A673 (cell line): ENCODE data around the gene PRKG1. TPM values are rescaled to one million over a fixed set of nuclear protein-coding genes. Genes with fewer than 3 reads are reported as not detected.
"Not testable (repeated sequence)": the region's sequence is repeated elsewhere in the genome, so short reads cannot be mapped to it uniquely, and the experiment has no call there.

ENCODE experiments used
- BruUV-seq: library from RNA; stranded (reverse); fragments of 400-500 nt; replicated peaks from 2 replicates; lab custom pipeline; 2021; lab: Mats Ljungman, UMichigan
- CTCF ChIA-PET: fragments of 300-600 bp; sonication (Branson Sonifier 250); formaldehyde crosslinking; loops from one replicate; lab custom pipeline; 2022; ENCODE audit warnings: antibody characterized with exemption; lab: Charles Lee
- POLR2A ChIA-PET: fragments of 300-600 bp; sonication (Branson Sonifier 250); formaldehyde crosslinking; loops from one replicate; lab custom pipeline; 2022; ENCODE audit warnings: antibody characterized with exemption; ENCODE audit not compliant: low non-redundant PET; lab: Charles Lee
- DNase-seq: peaks from one replicate; pipeline ENCODE4 v3.0.0-alpha.2; 2015; ENCODE audit warnings: low spot score
- H3K27ac ChIP-seq: fragments of 200-600 bp; sonication (generic); 2 replicates; pipeline ENCODE4 v1.5.1; 2016; ENCODE audit warnings: mixed run types, low read depth, mild to moderate bottlenecking, mixed read lengths, antibody characterized with exemption, low read length; ENCODE audit not compliant: poor library complexity, severe bottlenecking
- H3K27me3 ChIP-seq: fragments of 200-600 bp; sonication (generic); replicated peaks from 2 replicates; pipeline ENCODE4 v1.6.1; 2017; ENCODE audit warnings: mixed run types, low read depth, mild to moderate bottlenecking, mixed read lengths, antibody characterized with exemption, low read length; ENCODE audit not compliant: insufficient read depth, poor library complexity
- H3K36me3 ChIP-seq: fragments of 200-600 bp; sonication (generic); 2 replicates; pipeline ENCODE4 v1.6.1; 2016; ENCODE audit warnings: mixed run types, mild to moderate bottlenecking, mixed read lengths, antibody characterized with exemption, low read length; ENCODE audit not compliant: insufficient read depth, poor library complexity, severe bottlenecking
- H3K4me1 ChIP-seq: fragments of 200-600 bp; sonication (generic); 2 replicates; pipeline ENCODE4 v1.6.1; 2017; ENCODE audit warnings: mixed run types, mild to moderate bottlenecking, mixed read lengths, antibody characterized with exemption, low read length; ENCODE audit not compliant: insufficient read depth, poor library complexity, severe bottlenecking
- H3K4me3 ChIP-seq: fragments of 200-600 bp; sonication (generic); 2 replicates; pipeline ENCODE4 v1.5.1; 2016; ENCODE audit warnings: low read depth, mixed run types, mild to moderate bottlenecking, mixed read lengths, low read length; ENCODE audit not compliant: poor library complexity, severe bottlenecking
- H3K9me3 ChIP-seq: fragments of 200-600 bp; sonication (generic); 2 replicates; pipeline ENCODE4 v1.6.1; 2016; ENCODE audit warnings: mixed run types, low read depth, mild to moderate bottlenecking, mixed read lengths, antibody characterized with exemption, low read length; ENCODE audit not compliant: poor library complexity, severe bottlenecking
- EZH2 ChIP-seq: fragments of 200-600 bp; sonication (generic); IDR thresholded peaks from 2 replicates; pipeline ENCODE4 v1.6.1; 2017; ENCODE audit warnings: borderline replicate concordance, low read depth, mild to moderate bottlenecking, mixed read lengths, antibody characterized with exemption, low read length; ENCODE audit not compliant: poor library complexity, severe bottlenecking
- intact Hi-C: fragments of 100-400 bp; cut with micrococcal nuclease; formaldehyde crosslinking; loops from one replicate; pipeline ENCODE4 v1.10.0; 2022; ENCODE audit not compliant: unreplicated experiment
- total RNA-seq: library from RNA; stranded (reverse); gene quantifications from 2 replicates; pipeline ENCODE4 v1.2.3, GENCODE V29; 2021
- TF ChIP-seq, protein P1 (sequence below): fragments of 300-800, 200-600 bp; sonication (generic); conservative IDR thresholded peaks from 2 replicates; pipeline ENCODE4 v1.5.1; 2017; ENCODE audit warnings: low read depth, mild to moderate bottlenecking, antibody characterized with exemption, low read length, moderate library complexity, mixed read lengths

Gene PRKG1
- total RNA-seq, 1 experiment from 2014 or later = 0.58 TPM

DNA sequence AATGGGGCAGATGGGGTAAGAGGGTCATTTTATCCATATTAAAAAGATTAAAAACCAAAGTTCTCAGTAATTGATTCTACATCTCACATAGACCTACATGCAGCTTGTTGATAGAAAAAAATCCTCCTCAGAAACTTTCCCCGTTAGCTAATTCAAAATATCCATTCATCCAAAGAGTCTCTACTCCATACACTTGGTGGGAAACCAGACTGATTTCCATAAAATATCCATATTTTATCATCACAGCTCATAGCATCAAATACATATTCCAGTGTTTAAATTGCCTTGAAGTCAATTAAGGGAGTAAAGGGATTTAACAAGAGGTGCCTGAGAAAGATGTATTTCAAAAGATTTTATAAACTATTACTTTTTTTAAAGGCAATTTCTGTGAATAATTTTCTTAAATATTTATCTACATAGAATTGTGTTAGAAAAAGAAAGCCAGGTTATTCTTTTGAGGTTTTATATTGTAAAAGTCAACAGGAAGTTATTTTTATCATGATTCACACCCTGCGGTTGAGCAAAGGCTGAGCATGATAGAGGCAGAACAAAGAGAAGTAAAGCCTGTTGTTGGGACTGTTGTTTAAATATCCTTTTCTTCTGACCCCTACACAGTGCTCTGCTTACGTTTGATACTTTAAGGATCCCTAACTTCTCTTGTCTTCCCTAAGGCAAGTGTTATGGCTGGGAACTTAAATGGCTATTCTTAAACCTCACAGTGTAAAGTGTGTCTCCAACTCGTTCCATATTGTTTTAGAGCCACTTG is 266.7 kb downstream of the PRKG1 start:
- no peaks in the 10 kb centered on the region for H3K9me3 ChIP-seq
- no TSS peak for BruUV-seq
- H3K4me3 ChIP-seq = no peak overlapping the region
- TF ChIP-seq, protein P1, sequence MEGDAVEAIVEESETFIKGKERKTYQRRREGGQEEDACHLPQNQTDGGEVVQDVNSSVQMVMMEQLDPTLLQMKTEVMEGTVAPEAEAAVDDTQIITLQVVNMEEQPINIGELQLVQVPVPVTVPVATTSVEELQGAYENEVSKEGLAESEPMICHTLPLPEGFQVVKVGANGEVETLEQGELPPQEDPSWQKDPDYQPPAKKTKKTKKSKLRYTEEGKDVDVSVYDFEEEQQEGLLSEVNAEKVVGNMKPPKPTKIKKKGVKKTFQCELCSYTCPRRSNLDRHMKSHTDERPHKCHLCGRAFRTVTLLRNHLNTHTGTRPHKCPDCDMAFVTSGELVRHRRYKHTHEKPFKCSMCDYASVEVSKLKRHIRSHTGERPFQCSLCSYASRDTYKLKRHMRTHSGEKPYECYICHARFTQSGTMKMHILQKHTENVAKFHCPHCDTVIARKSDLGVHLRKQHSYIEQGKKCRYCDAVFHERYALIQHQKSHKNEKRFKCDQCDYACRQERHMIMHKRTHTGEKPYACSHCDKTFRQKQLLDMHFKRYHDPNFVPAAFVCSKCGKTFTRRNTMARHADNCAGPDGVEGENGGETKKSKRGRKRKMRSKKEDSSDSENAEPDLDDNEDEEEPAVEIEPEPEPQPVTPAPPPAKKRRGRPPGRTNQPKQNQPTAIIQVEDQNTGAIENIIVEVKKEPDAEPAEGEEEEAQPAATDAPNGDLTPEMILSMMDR = no peak
- no peak for TF ChIP-seq EZH2
- H3K4me1 ChIP-seq = no peaks in the 10 kb centered on the region
- intact Hi-C loops = no loop called here
- no peak for DNase-seq
- no peaks in the 10 kb centered on the region for H3K27me3 ChIP-seq
- no peak overlapping the region for H3K27ac ChIP-seq
- no peaks in the 10 kb centered on the region for H3K36me3 ChIP-seq
- CTCF ChIA-PET = no interaction called here
- POLR2A ChIA-PET = no interaction called here

DNA sequence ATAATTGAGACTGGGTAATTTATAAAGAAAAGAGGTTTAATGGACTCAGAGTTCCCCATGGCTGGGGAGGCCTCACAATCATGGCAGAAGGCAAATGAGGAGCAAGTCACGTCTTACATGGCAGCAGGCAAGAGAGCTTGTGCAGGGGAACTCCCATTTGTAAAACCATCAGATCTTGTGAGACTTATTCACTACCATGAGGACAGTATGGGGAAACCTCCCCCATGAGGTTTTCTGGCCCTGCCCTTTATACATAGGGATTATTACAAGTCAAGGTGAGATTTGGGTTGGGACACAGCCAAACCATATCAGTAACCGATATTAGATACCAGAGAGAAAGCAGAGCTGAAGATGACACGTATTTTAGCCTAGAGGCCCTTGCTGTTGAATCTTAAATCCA is 267.5 kb downstream of the PRKG1 start:
- H3K27ac ChIP-seq, DNase-seq, POLR2A ChIA-PET, H3K27me3 ChIP-seq, H3K9me3 ChIP-seq, H3K4me1 ChIP-seq, CTCF ChIA-PET, H3K36me3 ChIP-seq, intact Hi-C loops, BruUV-seq, H3K4me3 ChIP-seq: not testable (repeated sequence)

DNA sequence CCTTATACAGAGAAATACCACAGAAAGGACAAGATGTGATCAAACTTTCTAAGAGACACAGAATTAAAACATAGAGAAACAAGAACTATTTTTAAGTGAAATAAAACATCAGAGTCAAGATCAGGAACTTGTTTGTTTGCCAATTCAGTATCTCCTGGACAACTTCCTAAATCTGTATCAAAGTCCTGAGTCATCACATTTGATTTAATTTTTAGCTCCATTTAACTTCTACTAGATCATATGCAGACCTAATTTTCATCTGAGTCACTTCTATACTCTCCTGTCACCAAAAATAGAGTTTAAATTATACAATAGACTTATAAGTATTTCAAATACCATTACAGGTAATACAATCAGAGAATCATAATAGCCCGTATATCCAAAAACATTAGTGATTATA is 268.1 kb downstream of the PRKG1 start:
- Histone ChIP-seq H3K36me3 (no peaks in the 10 kb centered on the region), H3K27ac (no peak overlapping the region), H3K27me3 (no peaks in the 10 kb centered on the region), H3K9me3 (no peaks in the 10 kb centered on the region), H3K4me1 (no peaks in the 10 kb centered on the region), H3K4me3 (no peak overlapping the region)
- ChIA-PET POLR2A (no interaction called here), CTCF (no interaction called here)
- TF ChIP-seq, protein P1 = no peak
- TF ChIP-seq EZH2 = no peak
- intact Hi-C loops = no loop called here
- no peak for DNase-seq
- no TSS peak for BruUV-seq

DNA sequence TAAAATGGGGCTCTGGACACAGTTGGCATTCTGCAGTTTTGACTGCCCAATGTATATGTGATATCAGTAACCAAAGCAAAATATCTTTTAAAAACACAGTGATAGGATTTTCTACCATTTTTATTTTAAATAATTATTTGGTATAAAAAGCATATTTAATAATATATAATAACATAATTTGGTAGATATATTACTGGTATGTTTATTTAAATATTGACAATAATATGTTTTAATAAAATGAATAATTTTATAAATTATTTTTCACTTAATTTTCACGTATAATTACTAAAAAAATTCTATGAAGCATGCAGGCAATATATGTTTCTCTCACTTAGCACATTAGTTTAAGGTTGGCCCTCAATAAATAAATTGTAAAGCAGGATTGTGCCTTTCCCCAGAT is 269.1 kb downstream of the PRKG1 start:
- CTCF ChIA-PET = no interaction called here
- no TSS peak for BruUV-seq
- no peaks in the 10 kb centered on the region for H3K36me3 ChIP-seq
- H3K27ac ChIP-seq = no peak overlapping the region
- no peak overlapping the region for H3K4me3 ChIP-seq
- no peak for DNase-seq
- H3K27me3 ChIP-seq = no peaks in the 10 kb centered on the region
- no peak for TF ChIP-seq EZH2
- TF ChIP-seq, protein P1 = no peak
- H3K9me3 ChIP-seq = no peaks in the 10 kb centered on the region
- intact Hi-C loops = no loop called here
- POLR2A ChIA-PET = no interaction called here
- H3K4me1 ChIP-seq = no peaks in the 10 kb centered on the region
